ENCODE data around the gene ADA. TPM values are rescaled to one million over a fixed set of nuclear protein-coding genes. Genes with fewer than 3 reads are reported as not detected.

ADA gene
- total and polyA plus RNA-seq, 2 of the 4 experiments (the other 2 are of a cell fraction): 8.1 to 11.0 TPM

DNA sequence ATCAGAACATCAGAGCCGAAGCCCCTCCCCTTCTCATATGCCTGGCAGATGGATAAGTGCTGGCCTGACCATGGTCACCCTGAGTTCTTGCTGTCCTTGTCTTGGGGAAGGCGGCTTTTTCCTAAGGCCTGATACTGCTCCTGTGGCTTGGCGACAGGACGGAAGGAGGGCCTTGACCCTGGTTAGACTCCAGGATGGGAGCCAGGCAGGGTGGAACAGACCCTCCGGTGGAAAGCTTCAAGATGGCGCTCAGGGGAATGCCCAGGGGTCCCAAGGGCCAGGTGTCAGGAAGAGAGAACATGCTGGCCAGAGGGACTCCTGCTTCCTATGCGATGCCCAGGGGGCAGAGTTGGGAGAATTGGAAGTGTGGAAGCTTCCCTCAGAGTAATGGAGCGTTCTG lies 29.6 kb downstream of the ADA start:
- H3K79me1 ChIP-seq (ENCODE audit: low read depth in 1 of 2, low read length in 2 of 2): 0 out of 4 replicates have a peak, but pooled peaks cover 0 to under 1% of the 10 kb centered on the region in 2 experiments
- peaks cover 2% of the 10 kb centered on the region; the same call in 1 of the 2 replicates for H4K20me1 ChIP-seq (ENCODE audit: insufficient read depth, low read length)
- H3K9ac ChIP-seq (ENCODE audit: low read depth, low read length): no peak overlapping the region
- H3K14ac ChIP-seq (replicated peaks; ENCODE audit: low read depth, low read length): no peak overlapping the region
- no peak overlapping the region for H2BK5ac ChIP-seq (ENCODE audit: low read depth, low read length, poor library complexity, severe bottlenecking)
- H3K9me3 ChIP-seq (ENCODE audit: control insufficient read depth, insufficient read depth, low read length): peaks cover 7% of the 10 kb centered on the region
- DNase-seq: no peak
- H3K18ac ChIP-seq (ENCODE audit: low read depth, low read length): no peak overlapping the region
- in situ Hi-C loops (cut with MboI; ENCODE audit: low sequenced_read_pairs): no loop called here
- H2AK5ac ChIP-seq (ENCODE audit: low read depth, low read length): no peak overlapping the region
- no peaks in the 10 kb centered on the region for H3K4me1 ChIP-seq (ENCODE audit: control insufficient read depth, insufficient read depth, low read length)
- H2AFZ ChIP-seq (replicated peaks; ENCODE audit: low read length, poor library complexity): no peak overlapping the region
- no peaks in the 10 kb centered on the region for H3K9me1 ChIP-seq (ENCODE audit: insufficient read depth, low read length)
- H3K36me3 ChIP-seq (ENCODE audit: control insufficient read depth, insufficient read depth, low read length): peaks cover 27% of the 10 kb centered on the region
- ChIA-PET POLR2A (ENCODE audit: unreplicated experiment) (no interaction called here), CTCF (no interaction called here)
- H3K56ac ChIP-seq (ENCODE audit: extremely low read depth, insufficient read depth, low read length): no peak overlapping the region
- no peak overlapping the region for H3K23ac ChIP-seq (ENCODE audit: low read depth, low read length)
- WGBS, 2 experiments (ENCODE audit: extremely low coverage in 2 of 2, insufficient read length in 1 of 2): 96% methylated on average over 5 of the region's 8 CpGs; no CpG with 5 or more reads in 1 of the 2 experiments
- dilution Hi-C loops (cut with HindIII; ENCODE audit: low sequenced_read_pairs, unreplicated experiment): no loop called here
- no peak overlapping the region for H4K5ac ChIP-seq (ENCODE audit: low read depth, low read length)
- H3K4me3 ChIP-seq (ENCODE audit: insufficient read depth, low read depth, low read length): no peak overlapping the region
- BruUV-seq (replicated peaks): no TSS peak
- H3K27ac ChIP-seq (ENCODE audit: insufficient read depth, low read length): no peak overlapping the region
- H2BK120ac ChIP-seq (ENCODE audit: low read depth, low read length): no peak overlapping the region
- H2BK15ac ChIP-seq (ENCODE audit: low read depth, low read length): no peak overlapping the region
- H3K27me3 ChIP-seq (ENCODE audit: control insufficient read depth, insufficient read depth, low read length): no peaks in the 10 kb centered on the region
- ATAC-seq (ENCODE audit: low read depth): no peak
- no peak overlapping the region for H3K4ac ChIP-seq (ENCODE audit: low read depth, low read length)
- no peak overlapping the region for H2BK20ac ChIP-seq (ENCODE audit: low read depth, low read length)
- TF ChIP-seq FOS (IDR thresholded peaks at IDR 0.05; ENCODE audit: low read depth, low read length) (no peak), RAD21 (IDR thresholded peaks at IDR 0.05; ENCODE audit: low read length) (no peak), RFX5 (IDR thresholded peaks at IDR 0.05; ENCODE audit: low read depth, low read length) (no peak), MAFK (IDR thresholded peaks at IDR 0.05; ENCODE audit: low read depth, low read length) (no peak), SMC3 (IDR thresholded peaks at IDR 0.05; ENCODE audit: low read depth, low read length) (no peak), MXI1 (IDR thresholded peaks at IDR 0.05; ENCODE audit: borderline replicate concordance, low read depth, low read length) (no peak), NFE2L2 (IDR thresholded peaks at IDR 0.05; ENCODE audit: low read depth, low read length) (no peak), CHD1 (IDR thresholded peaks at IDR 0.05; ENCODE audit: low read depth, low read length) (no peak), MAZ (IDR thresholded peaks at IDR 0.05; ENCODE audit: borderline replicate concordance, low read depth, low read length) (no peak), RCOR1 (IDR thresholded peaks at IDR 0.05; ENCODE audit: insufficient replicate concordance, low read length) (no peak), POLR2A (IDR thresholded peaks at IDR 0.05; ENCODE audit: low read depth, low read length) (no peak), BHLHE40 (IDR thresholded peaks at IDR 0.05; ENCODE audit: low read depth, low read length) (no peak), CEBPB (IDR thresholded peaks at IDR 0.05; ENCODE audit: low read depth, low read length) (no peak)
- TF ChIP-seq, protein P1, sequence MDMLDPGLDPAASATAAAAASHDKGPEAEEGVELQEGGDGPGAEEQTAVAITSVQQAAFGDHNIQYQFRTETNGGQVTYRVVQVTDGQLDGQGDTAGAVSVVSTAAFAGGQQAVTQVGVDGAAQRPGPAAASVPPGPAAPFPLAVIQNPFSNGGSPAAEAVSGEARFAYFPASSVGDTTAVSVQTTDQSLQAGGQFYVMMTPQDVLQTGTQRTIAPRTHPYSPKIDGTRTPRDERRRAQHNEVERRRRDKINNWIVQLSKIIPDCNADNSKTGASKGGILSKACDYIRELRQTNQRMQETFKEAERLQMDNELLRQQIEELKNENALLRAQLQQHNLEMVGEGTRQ (IDR thresholded peaks at IDR 0.05; ENCODE audit: low read depth, low read length): no peak
- TF ChIP-seq, protein P2, sequence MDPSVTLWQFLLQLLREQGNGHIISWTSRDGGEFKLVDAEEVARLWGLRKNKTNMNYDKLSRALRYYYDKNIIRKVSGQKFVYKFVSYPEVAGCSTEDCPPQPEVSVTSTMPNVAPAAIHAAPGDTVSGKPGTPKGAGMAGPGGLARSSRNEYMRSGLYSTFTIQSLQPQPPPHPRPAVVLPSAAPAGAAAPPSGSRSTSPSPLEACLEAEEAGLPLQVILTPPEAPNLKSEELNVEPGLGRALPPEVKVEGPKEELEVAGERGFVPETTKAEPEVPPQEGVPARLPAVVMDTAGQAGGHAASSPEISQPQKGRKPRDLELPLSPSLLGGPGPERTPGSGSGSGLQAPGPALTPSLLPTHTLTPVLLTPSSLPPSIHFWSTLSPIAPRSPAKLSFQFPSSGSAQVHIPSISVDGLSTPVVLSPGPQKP (IDR thresholded peaks at IDR 0.05; ENCODE audit: borderline replicate concordance, low read depth, low read length): no peak
- TF ChIP-seq, protein P3, sequence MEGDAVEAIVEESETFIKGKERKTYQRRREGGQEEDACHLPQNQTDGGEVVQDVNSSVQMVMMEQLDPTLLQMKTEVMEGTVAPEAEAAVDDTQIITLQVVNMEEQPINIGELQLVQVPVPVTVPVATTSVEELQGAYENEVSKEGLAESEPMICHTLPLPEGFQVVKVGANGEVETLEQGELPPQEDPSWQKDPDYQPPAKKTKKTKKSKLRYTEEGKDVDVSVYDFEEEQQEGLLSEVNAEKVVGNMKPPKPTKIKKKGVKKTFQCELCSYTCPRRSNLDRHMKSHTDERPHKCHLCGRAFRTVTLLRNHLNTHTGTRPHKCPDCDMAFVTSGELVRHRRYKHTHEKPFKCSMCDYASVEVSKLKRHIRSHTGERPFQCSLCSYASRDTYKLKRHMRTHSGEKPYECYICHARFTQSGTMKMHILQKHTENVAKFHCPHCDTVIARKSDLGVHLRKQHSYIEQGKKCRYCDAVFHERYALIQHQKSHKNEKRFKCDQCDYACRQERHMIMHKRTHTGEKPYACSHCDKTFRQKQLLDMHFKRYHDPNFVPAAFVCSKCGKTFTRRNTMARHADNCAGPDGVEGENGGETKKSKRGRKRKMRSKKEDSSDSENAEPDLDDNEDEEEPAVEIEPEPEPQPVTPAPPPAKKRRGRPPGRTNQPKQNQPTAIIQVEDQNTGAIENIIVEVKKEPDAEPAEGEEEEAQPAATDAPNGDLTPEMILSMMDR (conservative IDR thresholded peaks at IDR 0.05; ENCODE audit: low read depth, low read length): no peak
- intact Hi-C loops (cut with micrococcal nuclease): no loop called here
- no peak overlapping the region for H3K4me2 ChIP-seq (ENCODE audit: low read depth, low read length)
- H2AK9ac ChIP-seq (replicated peaks; ENCODE audit: low read depth, low read length, poor library complexity): no peak overlapping the region
- H4K91ac ChIP-seq (ENCODE audit: insufficient read depth, low read depth, low read length): no peak overlapping the region
- no peak overlapping the region for H4K8ac ChIP-seq (ENCODE audit: low read depth in 2 of 2, low read length in 2 of 2)
